SKM-1 treated with dmso at 0.1 percent for 144 hours (cell line): Measurements from ENCODE around the gene PRODH2.

Experiments used
- DNase-seq: peaks from one replicate; lab custom pipeline; 2025; ENCODE audit not compliant: unreplicated experiment; lab: John Stamatoyannopoulos, UW

Gene PRODH2

DNA sequence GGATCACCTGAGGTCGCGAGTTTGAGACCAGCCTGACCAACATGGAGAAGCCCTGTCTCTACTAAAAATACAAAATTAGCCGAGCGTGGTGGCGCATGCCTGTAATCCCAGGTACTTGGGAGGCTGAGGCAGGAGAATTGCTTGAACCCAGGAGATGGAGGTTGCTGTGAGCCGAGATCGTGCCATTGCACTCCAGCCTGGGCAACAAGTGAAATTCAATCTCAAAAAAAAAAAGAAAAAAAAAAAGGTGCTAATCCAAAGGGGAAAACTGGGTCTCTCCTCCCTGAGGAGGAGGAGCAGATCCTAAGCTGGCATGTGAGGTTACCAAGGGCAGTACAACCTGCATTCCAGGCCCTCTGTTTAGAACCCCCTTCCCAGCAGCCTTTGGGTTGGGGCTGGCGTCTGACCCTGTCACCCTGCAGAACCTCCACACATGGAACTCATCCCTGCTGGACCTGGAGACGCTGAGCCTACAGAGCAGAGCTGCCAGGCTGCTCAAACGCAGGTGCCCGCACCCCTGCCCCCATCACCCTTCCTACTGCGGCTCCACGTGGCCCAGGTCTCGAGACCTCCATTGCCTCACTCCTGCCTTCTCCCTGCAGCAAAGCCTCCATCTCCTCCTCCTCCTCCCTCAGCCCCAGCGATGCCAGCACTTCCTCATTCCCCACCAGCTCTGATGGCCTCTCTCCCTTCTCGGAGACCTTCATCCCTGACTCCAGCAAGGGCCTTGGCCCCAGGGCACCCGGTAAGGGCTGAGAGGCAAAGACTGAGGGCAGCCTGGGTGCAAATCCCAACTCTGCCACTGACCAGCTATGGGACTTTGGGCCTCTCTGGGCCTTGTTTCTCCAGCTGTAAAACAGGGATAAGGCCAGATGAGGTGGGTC lies 48.0 kb downstream of the PRODH2 start:
- DNase-seq, result no peak

DNA sequence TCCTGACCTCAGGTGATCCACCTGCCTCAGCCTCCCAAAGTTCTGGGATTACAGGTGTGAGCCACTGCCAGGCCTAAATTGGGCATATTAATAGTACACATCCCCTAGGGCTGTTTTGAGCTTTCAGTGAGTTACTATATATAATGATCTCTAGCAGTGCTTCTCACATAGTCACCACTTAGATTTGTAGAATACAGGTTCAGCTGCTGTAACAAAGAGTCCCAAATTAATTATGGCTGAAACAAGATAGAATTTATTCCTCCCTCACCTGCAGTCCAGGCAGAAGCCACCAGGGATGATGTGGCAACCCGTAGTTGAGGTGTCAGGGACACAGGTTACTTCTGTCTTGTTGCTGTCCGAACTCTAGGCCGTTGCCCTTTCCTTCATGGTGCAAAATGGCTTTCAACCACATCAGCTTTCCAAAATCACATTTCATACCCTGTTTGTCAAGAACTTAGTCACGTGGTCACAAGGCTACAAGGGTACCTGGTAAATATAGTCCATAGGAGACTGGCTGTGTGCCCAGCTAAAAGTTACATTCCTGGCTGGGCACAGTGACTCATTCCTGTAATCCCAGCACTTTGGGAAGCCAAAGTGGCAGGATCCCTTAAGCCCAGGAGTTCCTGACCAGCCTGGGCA lies 51.8 kb downstream of the PRODH2 start:
- no peak for DNase-seq

DNA sequence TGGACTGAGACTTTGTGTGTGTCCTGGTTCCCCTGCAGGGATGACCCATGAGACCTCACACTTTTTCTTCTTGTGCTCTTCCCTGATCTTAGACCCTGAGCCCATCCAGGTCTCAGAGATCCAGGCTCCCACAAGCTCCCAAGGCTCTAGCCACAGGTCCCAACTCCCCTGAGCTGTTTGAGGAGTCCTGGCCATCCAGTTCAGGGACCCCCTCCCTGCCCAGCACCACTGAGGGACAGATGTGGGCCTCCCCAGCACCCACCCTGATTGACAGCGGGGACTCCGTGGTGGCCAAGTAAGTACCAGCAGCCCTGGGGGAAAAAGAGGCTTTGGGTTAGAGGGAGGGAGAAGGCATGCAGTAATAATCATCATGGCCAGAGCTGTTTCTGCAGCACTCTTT lies 52.9 kb downstream of the PRODH2 start:
- no peak for DNase-seq

DNA sequence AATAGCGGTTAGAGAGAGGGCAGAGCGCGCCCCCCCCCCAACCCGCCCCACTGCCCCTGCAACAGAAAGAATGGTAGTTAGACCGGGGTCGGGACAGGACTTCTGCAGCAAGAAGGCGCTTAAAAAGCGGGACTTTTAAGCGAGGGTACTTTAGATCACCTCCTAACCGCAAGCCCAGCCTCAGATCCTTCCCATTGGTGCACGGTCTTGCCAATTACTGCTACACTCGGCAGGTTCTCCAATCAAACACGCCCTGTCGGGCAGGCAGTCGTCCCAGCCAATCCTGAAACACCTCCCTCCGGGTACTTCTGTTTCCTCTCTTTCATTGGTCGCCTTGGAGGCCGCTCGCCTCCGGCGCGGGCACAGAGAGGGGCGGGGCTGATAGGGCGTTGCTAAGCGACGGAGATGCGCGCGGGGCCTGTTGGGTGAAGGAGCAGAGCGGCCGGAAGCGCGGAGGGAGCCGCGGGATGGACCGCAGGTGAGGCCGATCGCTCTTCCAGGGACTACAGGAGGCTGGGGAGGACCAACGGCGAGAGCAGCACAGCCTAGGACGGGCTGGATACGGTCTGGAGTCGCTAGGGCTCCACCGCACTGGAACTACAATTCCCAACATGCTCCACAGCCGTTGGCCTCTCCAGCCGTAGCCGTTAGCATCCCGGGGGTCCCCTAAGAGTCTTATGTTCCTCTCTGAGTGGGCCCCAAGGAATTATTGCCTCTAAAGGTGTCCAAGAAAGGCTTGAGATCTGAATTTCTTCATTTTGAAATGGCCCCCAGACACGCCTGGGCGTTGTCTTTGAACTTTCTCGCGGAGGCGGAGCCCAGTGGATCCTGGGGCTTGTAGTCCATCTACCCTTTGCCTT lies 54.7 kb downstream of the PRODH2 start, which contains the start of gene PROSER3:
TSS of gene PROSER3 (plus strand) at position 428 of the 860 bp plus-strand sequence. CDS start at position 468, 40 bp downstream.
- DNase-seq, result peak; percentile 99

DNA sequence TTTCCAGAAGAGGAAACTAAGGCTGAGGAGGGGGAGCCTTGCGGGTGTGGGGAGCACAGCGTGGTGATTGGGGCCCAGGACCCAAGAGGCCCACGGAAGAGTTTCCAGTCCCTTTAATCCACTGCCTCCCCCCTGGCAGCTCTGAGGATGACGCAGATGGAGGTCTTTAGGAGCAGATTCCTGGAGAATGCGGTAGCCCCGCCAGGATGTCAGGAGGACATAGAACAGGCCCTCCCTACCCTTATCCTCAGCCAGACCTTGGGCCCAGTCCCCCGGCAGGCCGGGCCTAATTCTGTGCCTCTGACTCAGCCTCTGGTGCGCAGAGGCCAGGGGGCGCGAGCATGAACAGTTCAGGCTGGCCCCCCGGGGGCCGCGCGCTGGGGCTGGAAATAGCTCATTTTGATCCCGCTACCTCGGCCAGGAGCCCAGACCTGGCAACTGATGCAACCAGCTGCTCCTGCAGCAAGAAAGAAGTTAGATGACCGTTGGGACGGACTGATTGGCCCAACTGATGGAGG lies 55.4 kb downstream of the PRODH2 start:
- DNase-seq, result no peak

DNA sequence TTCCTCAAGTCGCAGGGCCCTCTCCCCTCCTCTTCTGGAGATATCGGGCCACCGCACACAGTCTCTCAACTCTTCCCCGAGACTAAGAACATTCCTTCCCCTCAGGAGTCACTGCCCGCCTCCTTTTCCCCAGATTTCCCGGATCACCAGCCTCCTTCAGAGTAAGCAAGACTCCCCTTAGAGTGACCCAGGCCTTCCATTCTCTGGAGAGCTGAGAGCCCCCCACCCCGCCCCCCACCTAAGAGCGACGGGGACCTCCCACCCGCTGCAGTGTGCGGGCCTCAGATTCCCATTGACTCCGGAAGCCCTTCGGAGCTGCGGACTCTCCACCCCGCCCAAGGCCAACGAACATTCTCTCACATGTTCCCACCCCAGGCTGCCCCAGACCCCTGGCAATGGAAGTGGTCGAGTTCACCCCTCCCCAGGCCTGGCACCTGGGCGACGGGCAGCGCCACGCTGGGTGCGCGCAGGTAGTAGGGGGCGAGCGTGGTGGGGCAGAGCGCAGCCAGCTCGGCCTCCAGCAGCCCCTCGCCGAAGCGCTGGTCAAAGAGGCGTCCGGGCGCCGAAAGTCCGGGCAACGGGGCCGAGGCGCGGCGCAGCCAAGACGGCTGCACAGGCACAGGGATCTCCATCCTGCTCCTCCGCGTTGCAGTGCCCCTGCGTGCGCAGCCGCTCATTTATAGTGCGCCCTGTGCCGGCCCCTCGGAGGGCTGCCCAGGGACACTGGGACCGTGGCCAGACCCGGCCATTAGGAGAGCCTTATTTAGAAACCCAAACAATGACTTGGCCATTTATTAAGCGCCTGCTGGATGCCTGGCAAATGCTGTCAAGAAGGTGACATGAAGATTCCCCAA lies 56.0 kb downstream of the PRODH2 start, which contains the start of gene HSPB6:
TSS of gene HSPB6 (minus strand) at position 653 of the 854 bp plus-strand sequence. CDS start at position 632, 21 bp downstream.
- no peak for DNase-seq

DNA sequence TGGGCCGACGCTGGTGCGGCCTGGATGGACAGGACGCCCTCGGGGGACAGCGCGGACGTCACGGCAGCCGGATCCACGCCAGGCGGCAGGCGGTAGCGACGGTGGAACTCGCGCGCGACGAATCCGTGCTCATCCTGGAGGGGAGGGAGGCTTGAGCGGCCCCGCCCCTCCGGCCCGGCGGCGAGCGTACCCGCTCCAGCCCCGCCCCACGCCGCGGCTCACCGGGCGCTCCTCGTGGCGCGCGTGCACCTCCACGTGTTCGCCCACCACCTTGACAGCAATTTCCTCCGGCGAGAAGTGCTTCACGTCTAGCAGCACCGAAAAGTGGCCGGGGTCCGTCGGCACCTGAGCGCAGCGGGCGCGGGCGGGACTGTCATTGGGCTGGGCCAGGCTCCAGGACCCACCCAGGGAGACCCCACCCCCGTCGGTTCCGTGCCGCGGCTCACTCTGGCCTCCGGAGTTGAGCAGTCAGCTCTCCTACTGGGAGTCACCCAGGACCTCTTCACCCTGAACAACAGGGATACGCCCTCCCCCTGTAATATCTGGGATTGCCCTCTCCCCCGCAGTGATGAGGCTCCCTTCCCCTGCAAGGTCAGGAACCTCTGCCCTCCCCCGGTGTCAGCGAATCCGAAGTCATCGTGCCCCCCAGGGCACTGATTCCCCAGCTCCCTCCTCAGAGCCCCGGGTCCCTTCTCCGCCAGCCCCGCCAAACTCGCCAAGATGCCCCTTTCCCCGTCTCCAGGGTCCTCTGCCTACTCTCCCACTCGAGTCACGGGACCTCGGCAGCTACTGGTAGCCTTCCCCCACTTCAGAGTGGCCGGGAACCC lies 56.9 kb downstream of the PRODH2 start:
- DNase-seq, result no peak

DNA sequence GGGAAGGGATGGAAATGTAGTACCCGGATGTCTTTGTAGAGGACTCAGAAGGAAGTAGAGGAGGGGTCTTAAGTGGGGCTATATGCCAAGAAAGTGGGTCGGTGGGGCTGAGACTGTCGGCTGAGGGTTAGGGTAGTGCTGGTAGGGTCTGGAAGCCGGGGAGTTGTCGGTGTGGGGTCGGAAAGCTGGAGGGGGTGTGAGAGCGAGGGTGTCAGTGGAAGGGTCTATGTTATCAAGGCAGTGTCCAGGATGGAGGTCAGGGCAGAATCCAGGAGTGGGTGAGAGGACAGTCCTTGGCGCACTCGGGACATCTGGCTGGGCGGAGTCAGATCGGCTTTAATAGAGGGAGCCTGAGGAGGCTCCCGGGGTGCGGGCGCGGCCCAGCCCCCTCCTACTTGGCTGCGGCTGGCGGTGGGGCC lies 57.5 kb downstream of the PRODH2 start:
- no peak for DNase-seq

DNA sequence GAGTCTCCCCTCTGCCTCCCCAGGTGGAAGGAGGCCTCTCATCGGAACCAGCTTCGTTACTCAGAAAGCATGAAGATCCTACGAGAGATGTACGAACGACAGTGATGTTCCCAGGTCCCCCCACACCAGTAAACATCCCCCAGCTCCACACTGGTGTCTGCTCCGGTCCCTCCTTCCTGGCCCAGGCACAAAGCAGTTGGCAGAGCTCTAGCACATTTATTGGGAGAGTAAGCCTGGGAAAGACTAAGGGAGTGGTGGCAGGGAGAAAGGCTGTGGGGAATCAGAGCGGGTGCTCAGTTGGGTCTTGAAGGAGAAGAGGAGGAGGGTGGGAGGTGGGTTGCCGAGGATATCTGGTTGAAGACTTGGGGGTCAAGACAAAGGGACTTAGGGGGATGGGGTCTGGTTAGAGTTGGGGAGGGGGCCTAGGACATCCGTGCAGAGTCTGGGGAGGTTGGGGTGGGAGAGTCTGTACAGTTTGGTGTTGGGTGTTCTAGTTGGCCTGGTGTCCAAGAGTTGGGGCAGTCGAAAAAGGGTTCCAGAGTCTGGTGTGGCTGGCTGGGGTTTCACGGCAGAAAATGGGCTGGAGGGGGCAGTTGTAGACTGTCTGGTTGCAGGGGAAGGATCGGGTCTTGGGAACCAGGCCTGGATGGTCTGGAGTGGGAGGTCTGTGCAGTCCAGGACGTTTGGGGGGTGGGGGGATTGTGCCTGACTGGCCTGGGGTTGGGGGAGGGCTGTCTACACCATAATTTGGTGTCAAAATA lies 58.1 kb downstream of the PRODH2 start:
- DNase-seq, result no peak

DNA sequence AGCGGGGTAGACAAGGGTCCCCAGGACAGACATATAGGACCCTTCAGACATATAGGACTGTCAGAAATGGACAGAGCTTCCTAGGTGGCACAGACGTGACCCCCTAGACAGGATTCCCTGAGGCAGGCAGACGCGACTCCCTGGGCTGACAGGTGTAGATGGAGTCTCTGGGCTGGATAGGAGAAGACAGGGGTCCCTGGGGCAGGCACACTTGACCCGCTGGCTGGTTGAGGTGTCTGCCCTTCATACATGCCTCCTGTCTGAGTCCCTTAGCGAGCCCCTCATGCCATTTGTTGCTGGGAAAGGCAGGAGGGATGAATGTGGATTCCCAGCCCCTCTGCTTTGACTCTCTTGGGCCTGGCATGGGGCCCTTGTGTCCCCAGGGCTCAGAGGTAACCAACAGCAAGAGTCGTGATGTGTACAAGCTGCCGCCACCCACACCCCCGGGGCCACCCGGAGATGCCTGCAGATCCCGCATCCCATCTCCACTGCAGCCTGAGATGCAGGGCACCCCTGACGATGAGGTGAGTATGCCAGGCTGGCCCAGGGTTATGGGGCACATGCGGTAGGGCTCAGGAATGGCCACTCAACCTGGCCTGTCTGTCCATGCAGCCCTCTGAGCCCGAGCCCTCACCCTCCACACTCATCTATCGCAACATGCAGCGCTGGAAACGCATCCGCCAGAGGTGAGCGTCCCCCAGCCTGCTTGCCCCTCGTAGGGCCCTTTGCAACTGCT lies 58.8 kb downstream of the PRODH2 start:
- no peak for DNase-seq

DNA sequence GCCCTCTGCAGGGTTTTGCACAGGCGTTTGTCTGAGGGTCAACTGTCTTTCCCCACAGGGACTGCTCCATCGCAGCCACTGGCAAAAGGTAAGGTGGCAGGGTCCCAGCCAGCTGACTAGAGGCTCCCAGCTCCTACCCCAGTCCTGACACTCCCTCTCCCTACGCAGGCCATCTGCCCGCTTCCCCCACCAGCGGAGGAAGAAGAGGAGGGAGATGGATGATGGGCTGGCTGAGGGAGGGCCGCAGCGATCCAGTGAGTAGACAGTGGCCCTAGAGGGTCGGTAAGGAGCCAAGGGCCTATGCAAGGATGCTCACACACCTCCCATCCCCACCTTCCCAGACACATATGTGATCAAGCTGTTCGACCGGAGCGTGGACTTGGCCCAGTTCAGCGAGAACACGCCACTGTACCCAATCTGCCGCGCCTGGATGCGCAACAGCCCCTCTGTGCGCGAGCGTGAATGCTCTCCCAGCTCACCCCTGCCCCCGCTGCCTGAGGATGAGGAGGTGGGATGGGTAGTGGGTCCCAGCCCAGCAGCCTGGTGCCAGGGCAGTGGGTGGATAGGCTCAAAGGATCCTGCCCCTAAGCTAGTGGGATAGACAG lies 59.8 kb downstream of the PRODH2 start:
- no peak for DNase-seq

DNA sequence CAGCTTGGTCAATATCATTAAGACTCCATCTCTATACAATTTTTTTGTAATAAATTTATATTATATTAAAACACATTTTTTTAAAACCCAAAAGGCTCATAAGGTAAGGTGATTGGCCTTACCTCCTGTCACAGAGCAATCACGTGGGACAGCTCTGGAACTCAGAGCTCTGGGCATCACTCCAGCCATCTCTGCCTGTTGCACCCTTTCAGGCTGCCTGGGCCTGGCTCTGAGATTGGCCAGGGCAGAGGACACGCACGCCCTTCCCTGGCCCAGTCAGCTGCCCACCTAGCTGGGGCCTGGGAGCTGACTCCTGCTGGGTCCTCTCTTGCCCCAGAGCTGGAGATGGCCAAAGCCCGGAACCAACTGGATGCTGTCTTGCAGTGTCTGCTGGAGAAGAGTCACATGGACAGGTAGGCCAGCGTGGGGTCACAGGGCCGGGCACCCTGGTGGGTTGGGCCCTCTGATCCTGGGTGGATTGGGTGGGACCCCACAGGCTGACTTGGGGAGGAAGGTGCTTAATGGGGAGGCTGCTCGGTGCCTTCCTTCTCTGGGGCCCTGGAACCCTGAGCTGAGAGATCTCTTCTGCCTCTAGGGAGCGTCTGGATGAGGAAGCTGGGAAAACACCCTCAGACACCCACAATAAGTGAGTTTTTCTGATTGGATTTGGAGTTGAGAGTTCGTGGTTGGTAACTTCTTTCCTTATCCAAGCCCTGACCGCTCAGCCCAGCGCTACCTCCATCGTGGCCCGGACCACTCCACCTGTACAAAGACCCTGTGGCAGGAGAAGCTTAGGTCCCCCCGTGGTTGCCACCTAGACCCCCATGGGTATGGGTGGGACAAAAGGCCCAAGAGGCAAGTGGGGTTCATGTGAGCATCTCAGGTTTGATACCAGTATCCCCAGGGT lies 60.6 kb downstream of the PRODH2 start:
- DNase-seq, result no peak

DNA sequence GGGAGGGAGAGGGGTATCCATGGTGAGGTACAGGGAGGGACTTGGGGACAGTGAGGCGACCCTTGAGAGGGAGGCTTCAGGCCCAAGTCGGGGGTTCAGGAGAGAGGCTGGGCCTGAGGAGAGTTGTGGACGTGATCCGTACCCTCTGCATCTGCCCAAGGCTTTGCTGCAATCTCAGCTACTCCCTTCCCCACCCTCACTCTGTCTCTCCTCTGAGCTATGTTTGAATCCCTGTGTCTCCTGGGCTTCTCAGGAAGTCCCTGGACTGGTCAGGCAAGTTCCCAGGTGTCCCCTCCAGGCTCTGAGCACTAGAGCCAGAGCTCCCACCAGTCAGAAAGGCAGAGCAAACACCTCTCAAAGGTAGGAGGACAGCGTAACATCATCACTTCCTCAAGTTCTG lies 62.5 kb downstream of the PRODH2 start:
- no peak for DNase-seq
